Kidney (tissue), 14 donors: ENCODE results near the gene NEMF. TPM values are rescaled to one million over a fixed set of nuclear protein-coding genes. Genes with fewer than 3 reads are reported as not detected.

Source experiments
- DNase-seq, 5 donors: peaks; one replicate each; pipeline ENCODE4 v3.0.0-alpha.2; 2013 to 2020
- FAIRE-seq: peaks from 2 replicates; lab custom pipeline; 2012; peaks lifted over from hg19 to GRCh38; lab: Jason Lieb, UNC
- H3K27ac ChIP-seq, 2 donors: one replicate each; pipeline ENCODE4 v1.7.0; 2013; ENCODE audit warnings: low read depth in 2 of 2, low read length in 2 of 2, inconsistent platforms in 1 of 2
- H3K27me3 ChIP-seq: one replicate; pipeline ENCODE4 v1.7.1; 2013; ENCODE audit warnings: low read length, inconsistent platforms; ENCODE audit not compliant: control insufficient read depth, insufficient read depth
- H3K36me3 ChIP-seq, 3 donors: one replicate each; pipeline versions ENCODE4 v1.7.0 to v1.7.1; 2013; ENCODE audit warnings: low read length in 3 of 3, control low read depth in 1 of 3, inconsistent platforms in 1 of 3; ENCODE audit not compliant: insufficient read depth in 3 of 3, control insufficient read depth in 2 of 3
- H3K4me1 ChIP-seq, 3 donors: one replicate each; pipeline versions ENCODE4 v1.7.0 to v1.7.1; 2013; ENCODE audit warnings: low read length in 3 of 3, inconsistent platforms in 1 of 3, low read depth in 1 of 3; ENCODE audit not compliant: control insufficient read depth in 2 of 3, insufficient read depth in 2 of 3
- H3K4me3 ChIP-seq, 3 donors: one replicate each; pipeline versions ENCODE4 v1.7.0 to v1.8.1; 2013; ENCODE audit warnings: low read length in 3 of 3, control low read depth in 1 of 3, inconsistent platforms in 1 of 3
- H3K9ac ChIP-seq, 3 donors: one replicate each; pipeline versions ENCODE4 v1.7.0 to v1.7.1; 2013; ENCODE audit warnings: low read length in 3 of 3, control low read depth in 1 of 3, inconsistent platforms in 1 of 3
- H3K9me3 ChIP-seq, 3 donors: one replicate each; pipeline versions ENCODE4 v1.7.0 to v1.7.1; 2013; ENCODE audit warnings: low read length in 3 of 3, control low read depth in 1 of 3, inconsistent platforms in 1 of 3; ENCODE audit not compliant: control insufficient read depth in 2 of 3, insufficient read depth in 1 of 3
- CTCF ChIP-seq: IDR thresholded peaks from 3 replicates; pipeline ENCODE4 v1.5.1; 2012; ENCODE audit warnings: mild to moderate bottlenecking, moderate library complexity, borderline replicate concordance; ENCODE audit not compliant: insufficient read depth; ENCODE audit errors: extremely low read depth
- intact Hi-C: fragments of 100-400 bp; cut with DNase I; formaldehyde crosslinking; loops from one replicate; pipeline ENCODE4 v1.11.1; 2022
- polyA plus RNA-seq: library from polyadenylated mRNA; stranded (reverse); fragments of 350-450 nt; fragmentation: Illumina TruSeq; extraction: RNeasy Lipid Tissue Mini Kit (QIAGEN cat#74804); gene quantifications from one replicate; pipeline ENCODE4 v1.2.3, GENCODE V29; 2014; ENCODE audit warnings: low read depth, low replicate concordance; ENCODE audit not compliant: insufficient read depth
- total RNA-seq: library from RNA; stranded (reverse); fragmentation: NEBNext Ultra II Directional; extraction: Animal tissue kit (Norgen Biotek cat#: 25700); gene quantifications from one replicate; pipeline ENCODE4 v1.2.1, GENCODE V29; 2021
- donor health status: control.
- donor health status: control.
- donor health status: control.
- donor health status: control.
- donor health status: control.
- donor health status: DM: yes; HTN: yes; CAD: no.
- donor health status: Normal renal cell carcinoma (clear cell type).

The NEMF gene
- total and polyA plus RNA-seq, 2 donors from 2014 or later, result 26.1 to 79.9 TPM

- intact Hi-C loops, result no loop called here
- DNase-seq (no peak), FAIRE-seq (no peak)
- no peaks in the 10 kb centered on the region for H3K4me1 ChIP-seq
- no peak overlapping the region for H3K9ac ChIP-seq
- no peaks in the 10 kb centered on the region for H3K9me3 ChIP-seq
- no peaks in the 10 kb centered on the region for H3K27me3 ChIP-seq
- no peak for TF ChIP-seq CTCF
- H3K4me3 ChIP-seq, result no peak overlapping the region
- H3K36me3 ChIP-seq, result no peaks in the 10 kb centered on the region
- H3K27ac ChIP-seq, result no peak overlapping the region
Observed at GRCh38 chr14:49886523-49886922, 33.9 kb upstream of the NEMF start.

GRCh38 chr14:49882826-49883694 is 30.5 kb upstream of the NEMF start:
- intact Hi-C loops, result no loop called here
- Histone ChIP-seq H3K36me3 (no peaks in the 10 kb centered on the region), H3K27ac (no peak overlapping the region), H3K4me3 (no peak overlapping the region), H3K9ac (no peak overlapping the region), H3K27me3 (no peaks in the 10 kb centered on the region), H3K4me1 (peaks cover 0 to 8% (median 2%) of the 10 kb centered on the region in 3 donors), H3K9me3 (no peaks in the 10 kb centered on the region)
- no peak for DNase-seq
- FAIRE-seq, result no peak
- TF ChIP-seq CTCF, result no peak

GRCh38 chr14:49881350-49882001 is 28.9 kb upstream of the NEMF start:
- FAIRE-seq (no peak), DNase-seq (no peak)
- no peak for TF ChIP-seq CTCF
- Histone ChIP-seq H3K9me3 (no peaks in the 10 kb centered on the region), H3K27ac (no peak overlapping the region), H3K9ac (no peak overlapping the region), H3K27me3 (no peaks in the 10 kb centered on the region), H3K4me1 (peaks cover 0 to 8% (median 2%) of the 10 kb centered on the region in 3 donors), H3K36me3 (no peaks in the 10 kb centered on the region), H3K4me3 (no peak overlapping the region)
- intact Hi-C loops, result no loop called here
